ENCODE measurements around the gene ANKRD1.

Gene ANKRD1

GRCh38 chr10:90939116-90939515, 18.2 kb upstream of the ANKRD1 start:
- TF ChIP-seq MYC (IDR thresholded peaks at IDR 0.05; ENCODE audit: low read depth, low read length), result no peak
- no peak for TF ChIP-seq MAX (IDR thresholded peaks at IDR 0.05; ENCODE audit: low read depth, low read length)
- TF ChIP-seq POLR2A (IDR thresholded peaks at IDR 0.05; ENCODE audit: extremely low read depth, insufficient read length), result no peak
- no peak for TF ChIP-seq CTCF (IDR thresholded peaks at IDR 0.05; ENCODE audit: low read depth, low read length)
- no peak overlapping the region for H3K4me3 ChIP-seq (ENCODE audit: low read depth, low read length)
- DNase-seq (ENCODE audit: low read depth), result no peak

GRCh38 chr10:90937645-90938258, 16.9 kb upstream of the ANKRD1 start:
- DNase-seq (ENCODE audit: low read depth), result no peak
- H3K4me3 ChIP-seq (ENCODE audit: low read depth, low read length), result no peak overlapping the region
- TF ChIP-seq POLR2A (IDR thresholded peaks at IDR 0.05; ENCODE audit: extremely low read depth, insufficient read length) (no peak), MYC (IDR thresholded peaks at IDR 0.05; ENCODE audit: low read depth, low read length) (no peak), CTCF (IDR thresholded peaks at IDR 0.05; ENCODE audit: low read depth, low read length) (no peak), MAX (IDR thresholded peaks at IDR 0.05; ENCODE audit: low read depth, low read length) (no peak)

- DNase-seq (ENCODE audit: low read depth), result no peak
- no peak overlapping the region for H3K4me3 ChIP-seq (ENCODE audit: low read depth, low read length)
- TF ChIP-seq MAX (IDR thresholded peaks at IDR 0.05; ENCODE audit: low read depth, low read length), result no peak
- TF ChIP-seq POLR2A (IDR thresholded peaks at IDR 0.05; ENCODE audit: extremely low read depth, insufficient read length), result no peak
- TF ChIP-seq MYC (IDR thresholded peaks at IDR 0.05; ENCODE audit: low read depth, low read length), result no peak
- no peak for TF ChIP-seq CTCF (IDR thresholded peaks at IDR 0.05; ENCODE audit: low read depth, low read length)
Measured at GRCh38 chr10:90936276-90936659, 15.4 kb upstream of the ANKRD1 start.

GRCh38 chr10:90935581-90936275, 14.8 kb upstream of the ANKRD1 start:
- TF ChIP-seq MYC (IDR thresholded peaks at IDR 0.05; ENCODE audit: low read depth, low read length) (no peak), CTCF (IDR thresholded peaks at IDR 0.05; ENCODE audit: low read depth, low read length) (no peak), POLR2A (IDR thresholded peaks at IDR 0.05; ENCODE audit: extremely low read depth, insufficient read length) (no peak), MAX (IDR thresholded peaks at IDR 0.05; ENCODE audit: low read depth, low read length) (no peak)
- DNase-seq (ENCODE audit: low read depth), result no peak
- H3K4me3 ChIP-seq (ENCODE audit: low read depth, low read length), result no peak overlapping the region

GRCh38 chr10:90930971-90931871, 10.3 kb upstream of the ANKRD1 start:
- no peak for DNase-seq (ENCODE audit: low read depth)
- TF ChIP-seq POLR2A (IDR thresholded peaks at IDR 0.05; ENCODE audit: extremely low read depth, insufficient read length), result no peak
- no peak for TF ChIP-seq MYC (IDR thresholded peaks at IDR 0.05; ENCODE audit: low read depth, low read length)
- no peak for TF ChIP-seq CTCF (IDR thresholded peaks at IDR 0.05; ENCODE audit: low read depth, low read length)
- TF ChIP-seq MAX (IDR thresholded peaks at IDR 0.05; ENCODE audit: low read depth, low read length), result no peak
- H3K4me3 ChIP-seq (ENCODE audit: low read depth, low read length), result no peak overlapping the region
